Esophagus squamous epithelium (tissue), 5 donors: ENCODE results near the gene CTIF. TPM values are rescaled to one million over a fixed set of nuclear protein-coding genes. Genes with fewer than 3 reads are reported as not detected.

ENCODE experiments used
- DNase-seq: peaks from one replicate; lab custom pipeline; 2025; lab: John Stamatoyannopoulos, UW
- H3K27ac ChIP-seq, 4 donors: fragments of 200-600 bp; sonication (generic); one replicate each; pipeline ENCODE4 v1.5.1; 2016 to 2019; ENCODE audit warnings: mild to moderate bottlenecking in 1 of 4
- H3K27me3 ChIP-seq, 4 donors: fragments of 200-600 bp; sonication (generic); 1 replicate in 3 of 4; 2 replicates in 1 of 4; pipeline versions ENCODE4 v1.5.1 to v1.6.0; 2017 to 2021; ENCODE audit warnings: antibody characterized with exemption in 1 of 4
- H3K36me3 ChIP-seq, 3 donors: fragments of 200-600 bp; sonication (generic); one replicate each; pipeline ENCODE4 v1.5.1; 2016 to 2019
- H3K4me1 ChIP-seq, 3 donors: fragments of 200-600 bp; sonication (generic); one replicate each; pipeline ENCODE4 v1.5.1; 2017 to 2019
- H3K4me3 ChIP-seq, 4 donors: fragments of 200-600 bp; sonication (generic); 1 replicate in 3 of 4; 2 replicates in 1 of 4; pipeline ENCODE4 v1.5.1; 2016 to 2019; ENCODE audit warnings: mild to moderate bottlenecking in 2 of 4, moderate library complexity in 1 of 4
- H3K9me3 ChIP-seq, 3 donors: fragments of 200-600 bp; sonication (generic); one replicate each; pipeline ENCODE4 v1.5.1; 2016 to 2019
- CTCF ChIP-seq, 6 experiments: fragments of 450-650 bp in 4 of 6; fragments of 200-600 bp in 2 of 6; sonication (generic) in 2 of 6; IDR thresholded peaks; one replicate each; pipeline ENCODE4 v1.5.1; 2016 to 2019; ENCODE audit warnings: antibody characterized with exemption in 6 of 6, mild to moderate bottlenecking in 4 of 6, moderate library complexity in 4 of 6
- POLR2A ChIP-seq, 4 donors: fragments of 450-650 bp; IDR thresholded peaks; one replicate each; pipeline ENCODE4 v1.6.1; 2017; ENCODE audit warnings: antibody characterized with exemption in 4 of 4, mild to moderate bottlenecking in 4 of 4, moderate library complexity in 3 of 4
- WGBS, 2 donors: methylation state at CpG; one replicate each; pipeline ENCODE4 v1.1.5; 2018; 5-methylcytosine and 5-hydroxymethylcytosine counted together
- intact Hi-C: fragments of 100-400 bp; cut with DNase I; formaldehyde crosslinking; loops from one replicate; pipeline ENCODE4 v1.15.0; 2022
- total RNA-seq, 4 donors: library from RNA; depleted of rRNA; stranded (reverse); fragments of >200 nt; gene quantifications; one replicate each; pipeline ENCODE4 v1.1.0, GENCODE V29; 2016
- donor health status: DM: yes; HTN: yes; CAD: no.

The CTIF gene
- total RNA-seq, 4 donors from 2014 or later = 4.7 to 24.2 (median 10.2) TPM

- Histone ChIP-seq H3K27ac (peak overlapping the region in 2 of 4 donors; percentile 64 to 67), H3K4me3 (no peak overlapping the region), H3K9me3 (no peaks in the 10 kb centered on the region), H3K36me3 (peaks cover 0 to 29% (median 0%) of the 10 kb centered on the region in 3 donors), H3K27me3 (no peaks in the 10 kb centered on the region), H3K4me1 (peaks cover 0 to 10% (median 0%) of the 10 kb centered on the region in 3 donors)
- intact Hi-C loops = no loop called here
- WGBS, 2 donors = 67 to 78% methylated on average over 5 to 7 of the region's 7 CpGs
- TF ChIP-seq CTCF (IDR thresholded peaks at IDR 0.05) = no peak
- TF ChIP-seq POLR2A (IDR thresholded peaks at IDR 0.05) = no peak
- DNase-seq = no peak
Observed at GRCh38 chr18:48623468-48624235, 84.8 kb downstream of the CTIF start.

DNA sequence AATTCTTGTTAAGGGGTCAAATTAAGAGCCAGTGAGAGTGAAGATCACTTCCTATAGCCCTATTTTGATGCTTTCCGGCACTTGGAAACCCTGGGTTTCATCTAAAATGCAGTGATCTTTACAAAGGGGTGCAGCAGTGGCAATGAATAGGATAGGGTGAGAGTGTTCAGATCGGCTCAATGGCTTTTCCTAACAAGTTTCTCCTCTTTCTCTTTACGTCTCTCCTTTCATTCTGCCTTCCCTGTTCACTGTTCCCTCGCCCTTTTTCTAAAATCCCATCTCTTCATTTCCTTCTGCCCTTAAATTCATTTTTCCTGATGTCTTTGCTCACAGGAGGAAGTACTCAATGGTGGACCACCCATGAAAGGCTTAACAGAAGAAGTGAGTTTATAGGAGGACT lies 86.0 kb downstream of the CTIF start:
- no peaks in the 10 kb centered on the region for H3K27me3 ChIP-seq
- TF ChIP-seq CTCF (IDR thresholded peaks at IDR 0.05) (no peak), POLR2A (IDR thresholded peaks at IDR 0.05) (no peak)
- DNase-seq = no peak
- H3K9me3 ChIP-seq = no peaks in the 10 kb centered on the region
- WGBS, 2 donors = 85 to 86% methylated on average over 4 of the region's 4 CpGs
- H3K36me3 ChIP-seq = peaks cover 0 to 26% (median 0%) of the 10 kb centered on the region in 3 donors
- intact Hi-C loops = no loop called here
- no peak overlapping the region for H3K4me3 ChIP-seq
- peaks cover 0 to 15% (median 0%) of the 10 kb centered on the region in 3 donors for H3K4me1 ChIP-seq
- H3K27ac ChIP-seq = peak overlapping the region in 1 of 4 donors; percentile 13

- H3K27me3 ChIP-seq = no peaks in the 10 kb centered on the region
- 48 to 51% methylated on average over 3 of the region's 3 CpGs for WGBS, 2 donors
- H3K36me3 ChIP-seq = peaks cover 0 to 9% (median 0%) of the 10 kb centered on the region in 3 donors
- H3K4me1 ChIP-seq = peaks cover 0 to 18% (median 0%) of the 10 kb centered on the region in 3 donors
- no peak for DNase-seq
- intact Hi-C loops = no loop called here
- no peak overlapping the region for H3K4me3 ChIP-seq
- TF ChIP-seq POLR2A (IDR thresholded peaks at IDR 0.05) (no peak), CTCF (IDR thresholded peaks at IDR 0.05) (no peak)
- no peaks in the 10 kb centered on the region for H3K9me3 ChIP-seq
- no peak overlapping the region for H3K27ac ChIP-seq
Observed at GRCh38 chr18:48627216-48627615, 88.4 kb downstream of the CTIF start.

GRCh38 chr18:48629730-48630324 lies 91.0 kb downstream of the CTIF start:
- no peak for TF ChIP-seq POLR2A (IDR thresholded peaks at IDR 0.05)
- TF ChIP-seq CTCF (IDR thresholded peaks at IDR 0.05) = no peak
- peaks cover 0 to 12% (median 0%) of the 10 kb centered on the region in 3 donors for H3K36me3 ChIP-seq
- intact Hi-C loops = no loop called here
- peaks cover 0 to 8% (median 0%) of the 10 kb centered on the region in 3 donors for H3K4me1 ChIP-seq
- H3K9me3 ChIP-seq = no peaks in the 10 kb centered on the region
- WGBS, 2 donors = 35 to 53% methylated on average over 7 of the region's 7 CpGs
- no peak overlapping the region for H3K27ac ChIP-seq
- no peaks in the 10 kb centered on the region for H3K27me3 ChIP-seq
- no peak overlapping the region for H3K4me3 ChIP-seq
- no peak for DNase-seq

DNA sequence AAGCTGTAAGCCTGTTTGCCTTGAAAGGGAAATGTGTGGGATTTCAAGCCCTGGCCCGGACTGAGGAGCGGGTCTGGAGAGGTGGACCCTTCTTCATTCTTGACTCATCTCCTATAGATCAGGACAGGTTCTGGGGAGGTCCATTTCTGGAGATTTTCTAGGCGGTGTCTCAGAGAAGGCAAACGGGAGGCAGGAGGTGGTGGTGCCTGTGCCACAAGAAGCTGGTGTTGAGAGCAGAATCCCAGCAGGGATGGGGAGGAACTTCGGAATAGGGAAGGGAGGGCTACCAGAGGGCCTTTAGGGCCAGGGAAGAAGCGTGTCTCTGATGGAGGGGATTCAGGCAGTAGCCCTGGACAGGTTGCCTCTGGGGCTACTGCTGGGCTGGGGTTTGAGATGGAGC lies 93.0 kb downstream of the CTIF start:
- H3K36me3 ChIP-seq = peaks cover 0 to 14% (median 0%) of the 10 kb centered on the region in 3 donors
- intact Hi-C loops = no loop called here
- no peak overlapping the region for H3K4me3 ChIP-seq
- TF ChIP-seq CTCF (IDR thresholded peaks at IDR 0.05) (no peak), POLR2A (IDR thresholded peaks at IDR 0.05) (no peak)
- no peak for DNase-seq
- WGBS, 2 donors = 88 to 90% methylated on average over 4 of the region's 6 CpGs
- peaks cover 0 to 8% (median 0%) of the 10 kb centered on the region in 3 donors for H3K4me1 ChIP-seq
- H3K27ac ChIP-seq = no peak overlapping the region
- no peaks in the 10 kb centered on the region for H3K9me3 ChIP-seq
- H3K27me3 ChIP-seq = no peaks in the 10 kb centered on the region
